SKM-1 (cell line): Measurements from ENCODE around the gene MYH10.
"Not testable (repeated sequence)": the region's sequence is repeated elsewhere in the genome, so short reads cannot be mapped to it uniquely, and the experiment has no call there.

Source experiments
- DNase-seq: peaks from one replicate; lab custom pipeline; 2025; ENCODE audit not compliant: unreplicated experiment; lab: John Stamatoyannopoulos, UW

Gene MYH10

GRCh38 chr17:8557176-8557806 lies 73.2 kb downstream of the MYH10 start:
- no peak for DNase-seq

GRCh38 chr17:8556074-8556473 lies 74.5 kb downstream of the MYH10 start:
- DNase-seq: no peak

DNA sequence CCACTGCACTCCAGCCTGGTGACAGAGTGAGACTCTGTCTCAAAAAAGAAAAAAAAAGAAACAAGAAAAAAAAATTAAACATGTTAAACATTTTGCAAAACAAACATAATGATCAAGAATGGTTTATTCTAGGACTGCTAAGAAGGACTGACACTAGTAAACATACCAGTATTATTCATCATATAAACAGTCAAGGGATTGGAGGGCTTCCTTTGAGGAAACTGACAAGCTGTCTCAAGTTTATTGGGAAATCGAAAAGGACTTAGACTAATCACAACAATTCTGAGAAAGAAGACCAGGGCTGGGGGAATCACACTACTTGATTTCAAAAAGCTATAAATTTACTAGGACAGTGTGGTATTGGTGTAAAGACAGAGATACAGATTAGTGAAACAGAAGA lies 75.5 kb downstream of the MYH10 start:
- DNase-seq: no peak

DNA sequence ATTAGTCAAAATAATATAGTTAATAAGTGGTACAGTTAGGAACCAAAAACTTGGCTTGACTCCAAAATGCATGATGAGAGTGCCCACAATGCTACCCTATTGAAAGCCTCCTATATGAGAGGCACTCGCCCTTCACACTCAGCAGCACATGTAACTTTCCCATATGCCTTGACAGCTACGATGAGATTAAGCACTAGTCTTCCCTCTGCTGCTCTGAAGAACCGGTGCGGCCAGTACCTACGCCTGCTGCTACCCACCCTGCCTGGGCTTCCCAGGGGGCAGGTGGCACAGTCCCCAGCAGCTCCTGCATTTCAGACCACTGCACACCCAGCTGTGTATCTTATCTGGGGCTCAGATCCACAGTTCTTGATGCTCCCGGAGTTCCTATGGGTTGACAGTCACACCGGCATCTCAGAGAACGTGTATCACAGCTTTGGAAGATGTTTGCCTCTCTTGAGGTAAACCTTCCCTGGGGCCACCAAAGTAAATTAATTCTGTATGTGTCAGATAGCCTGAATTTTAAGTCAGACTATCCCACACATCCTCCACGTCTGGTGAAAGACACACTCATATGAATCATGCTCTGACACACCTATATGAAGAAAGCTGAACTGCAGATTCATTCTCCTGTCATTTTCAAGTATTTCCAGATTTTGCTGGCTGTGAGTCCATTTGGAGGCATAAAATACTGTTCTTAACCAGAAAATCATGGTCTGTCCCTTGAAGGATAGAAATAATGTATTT lies 77.8 kb downstream of the MYH10 start:
- DNase-seq: no peak

GRCh38 chr17:8542599-8543502 lies 87.7 kb downstream of the MYH10 start:
- peak; percentile 21 for DNase-seq

GRCh38 chr17:8539976-8540375 lies 90.5 kb downstream of the MYH10 start:
- not testable (repeated sequence) for DNase-seq

- DNase-seq: no peak
Measured at GRCh38 chr17:8537734-8538133, 92.8 kb downstream of the MYH10 start.

GRCh38 chr17:8534498-8535188 lies 95.9 kb downstream of the MYH10 start:
- no peak for DNase-seq

GRCh38 chr17:8532021-8532420 lies 98.5 kb downstream of the MYH10 start:
- DNase-seq: no peak

GRCh38 chr17:8522577-8522976 lies 107.9 kb downstream of the MYH10 start:
- DNase-seq: no peak

DNA sequence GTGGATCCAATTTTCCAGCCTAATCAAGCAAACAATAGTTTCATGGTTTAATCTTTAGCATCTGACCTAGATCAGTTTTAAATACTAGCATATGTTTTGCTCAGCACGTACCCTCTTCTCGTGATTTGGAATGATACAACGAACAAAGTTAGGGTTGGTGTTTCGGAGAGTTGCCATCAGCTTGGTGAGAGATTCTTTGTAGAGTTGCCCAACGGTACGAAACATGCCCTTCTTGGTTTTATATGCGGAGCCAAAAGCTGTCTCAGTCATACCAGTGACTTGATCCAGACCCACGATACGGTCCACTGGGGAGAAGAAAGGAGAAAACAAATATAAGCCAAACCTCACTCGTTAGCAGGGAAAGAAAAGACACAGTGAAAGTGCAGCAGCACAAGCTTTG lies 109.5 kb downstream of the MYH10 start:
- DNase-seq: no peak

- DNase-seq: no peak
Measured at GRCh38 chr17:8518850-8519249, 111.7 kb downstream of the MYH10 start.

DNA sequence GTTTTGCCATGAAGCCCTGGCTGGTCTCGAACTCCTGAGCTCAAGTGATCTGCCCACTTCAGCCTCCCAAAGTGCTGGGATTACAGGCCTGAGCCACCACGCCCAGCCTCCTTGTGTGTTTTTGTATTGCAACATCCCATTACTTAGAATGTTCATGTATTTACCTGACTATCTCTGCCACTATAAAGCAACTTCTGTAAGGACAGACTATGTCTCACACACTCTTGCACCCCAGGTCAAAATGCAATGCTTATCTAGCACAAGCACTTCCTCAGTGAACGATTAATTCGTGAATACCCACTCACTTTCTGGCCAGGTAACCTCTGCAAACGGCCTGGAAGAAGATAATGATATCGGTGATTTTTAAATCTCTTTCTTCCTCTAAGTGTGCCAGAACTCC lies 112.2 kb downstream of the MYH10 start:
- no peak for DNase-seq

DNA sequence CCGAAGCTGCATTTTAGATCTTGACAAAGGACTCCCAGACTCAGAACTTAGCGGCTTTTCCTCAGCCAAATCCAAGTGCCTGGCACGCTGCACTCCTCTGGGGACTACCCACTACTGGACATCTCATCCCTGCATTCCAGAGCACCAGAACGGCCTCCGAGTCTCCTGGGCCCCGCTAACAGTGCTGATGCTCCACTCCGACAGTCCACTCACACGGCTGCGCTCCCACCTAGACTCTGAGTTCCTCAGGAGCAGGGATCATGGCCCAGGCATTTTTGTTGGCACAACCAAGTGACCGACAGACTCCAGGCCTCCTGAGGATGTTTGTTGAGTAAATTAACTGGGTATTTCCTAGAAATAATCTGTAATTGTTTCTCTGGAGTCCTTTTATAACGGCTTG lies 115.7 kb downstream of the MYH10 start:
- DNase-seq: no peak

- no peak for DNase-seq
Measured at GRCh38 chr17:8506145-8506544, 124.4 kb downstream of the MYH10 start.

- no peak for DNase-seq
Measured at GRCh38 chr17:8504460-8505207, 125.9 kb downstream of the MYH10 start.

DNA sequence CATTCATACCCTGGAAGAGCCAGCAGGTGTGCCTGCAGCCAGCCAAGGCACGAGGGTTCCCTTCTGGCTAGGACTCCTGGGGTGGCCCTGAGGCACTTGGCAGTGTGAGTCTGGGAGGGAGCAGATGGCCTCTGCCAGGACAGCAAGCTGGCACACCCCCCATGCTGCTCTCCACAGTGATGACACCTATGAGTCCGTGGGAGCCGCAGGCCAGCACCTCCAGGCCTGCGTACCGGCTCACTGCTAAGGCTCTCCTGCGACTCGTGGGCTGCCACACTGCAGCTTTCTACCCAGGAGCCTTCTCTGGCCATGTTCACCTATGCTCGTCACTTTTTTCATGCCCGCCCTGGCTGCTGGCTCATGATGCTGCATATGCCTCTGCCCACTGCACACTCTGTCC lies 126.7 kb downstream of the MYH10 start:
- DNase-seq: no peak

- DNase-seq: no peak
Measured at GRCh38 chr17:8503368-8503767, 127.2 kb downstream of the MYH10 start.

- no peak for DNase-seq
Measured at GRCh38 chr17:8502126-8502525, 128.4 kb downstream of the MYH10 start.

DNA sequence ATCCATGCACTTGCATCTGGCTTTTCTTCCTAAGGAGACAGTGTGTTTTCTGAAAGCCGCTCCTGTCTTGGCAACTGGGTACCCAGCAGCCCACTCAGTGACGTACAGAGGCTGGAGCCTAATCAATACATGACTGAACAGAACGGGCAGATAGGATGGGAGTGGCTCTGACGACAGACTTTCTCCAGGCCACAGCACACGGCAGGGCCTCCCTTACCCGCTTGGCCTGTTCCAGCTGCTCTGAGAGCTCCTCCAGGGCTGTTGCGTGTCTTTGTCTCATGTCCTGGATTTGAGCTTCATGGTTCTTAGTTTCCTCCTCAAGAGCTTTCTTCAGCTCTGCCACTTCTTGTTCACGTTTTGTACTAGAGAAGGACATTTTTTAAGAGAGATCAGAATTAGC lies 129.9 kb downstream of the MYH10 start:
- DNase-seq: no peak

DNA sequence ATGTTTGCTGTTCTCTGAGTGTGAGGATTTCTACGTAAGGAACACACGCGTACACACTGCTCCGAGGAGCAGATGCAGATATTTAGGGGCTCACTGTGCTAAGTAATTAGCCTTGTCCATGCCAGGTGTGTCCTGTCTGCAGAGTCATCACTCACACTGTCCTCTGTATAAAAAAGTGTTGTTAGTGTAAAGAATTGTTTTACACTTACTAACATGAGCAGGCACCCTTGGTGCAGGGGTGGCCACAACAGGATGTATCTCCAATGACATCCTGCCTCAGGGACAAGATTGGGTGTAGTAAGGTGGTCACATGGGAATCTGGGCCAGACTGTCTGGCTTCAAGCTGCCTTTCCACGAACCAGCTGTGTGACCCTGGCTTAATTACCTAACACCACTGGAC lies 130.9 kb downstream of the MYH10 start:
- no peak for DNase-seq
